ENCODE results near the gene SERP2. TPM values are rescaled to one million over a fixed set of nuclear protein-coding genes. Genes with fewer than 3 reads are reported as not detected.

SERP2 gene
- total RNA-seq, 2 donors from 2014 or later = 3.3 to 14.5 TPM

GRCh38 chr13:44425815-44426078, 52.1 kb downstream of the SERP2 start:
- Histone ChIP-seq H3K9me3 (no peaks in the 10 kb centered on the region), H3K36me3 (no peaks in the 10 kb centered on the region), H3K4me3 (no peak overlapping the region), H3K27me3 (replicated peaks; ENCODE audit: insufficient read depth) (no peaks in the 10 kb centered on the region), H3K27ac (no peak overlapping the region), H3K4me1 (replicated peaks) (no peaks in the 10 kb centered on the region)
- WGBS = 97% methylated on average over 2 of the region's 2 CpGs
- intact Hi-C loops (cut with DNase I) = no loop called here
- no peak for DNase-seq (ENCODE audit: low spot score)
- TF ChIP-seq POLR2AphosphoS5 (IDR thresholded peaks at IDR 0.05) (no peak), POLR2A (IDR thresholded peaks at IDR 0.05) (no peak), CTCF (IDR thresholded peaks at IDR 0.05) (no peak)

DNA sequence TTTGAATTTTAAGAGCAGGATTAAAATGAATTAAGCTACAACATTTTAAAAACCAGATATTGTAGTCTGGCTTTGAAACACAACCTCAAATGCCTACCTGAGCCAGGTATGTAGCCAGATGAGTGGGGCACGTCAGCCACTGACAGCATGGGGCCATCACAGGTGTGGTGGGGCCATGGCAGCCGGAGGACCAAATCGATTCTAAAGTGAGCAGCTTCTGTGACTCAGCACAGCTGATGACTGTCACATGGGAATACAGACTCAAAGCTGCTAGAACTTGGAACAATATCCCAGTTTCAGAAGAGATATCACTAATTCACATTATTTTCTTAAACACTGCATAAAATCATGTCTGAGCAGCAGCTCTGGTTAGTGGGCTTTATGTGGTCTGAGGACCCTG, 52.8 kb downstream of the SERP2 start:
- Histone ChIP-seq H3K27ac (no peak overlapping the region), H3K4me3 (no peak overlapping the region), H3K9me3 (no peaks in the 10 kb centered on the region), H3K36me3 (no peaks in the 10 kb centered on the region), H3K27me3 (replicated peaks; ENCODE audit: insufficient read depth) (no peaks in the 10 kb centered on the region), H3K4me1 (replicated peaks) (no peaks in the 10 kb centered on the region)
- DNase-seq (ENCODE audit: low spot score) = no peak
- TF ChIP-seq CTCF (IDR thresholded peaks at IDR 0.05) (no peak), POLR2AphosphoS5 (IDR thresholded peaks at IDR 0.05) (no peak), POLR2A (IDR thresholded peaks at IDR 0.05) (no peak)
- intact Hi-C loops (cut with DNase I) = no loop called here
- 77% methylated on average over 3 of the region's 3 CpGs for WGBS

GRCh38 chr13:44429311-44429710, 55.7 kb downstream of the SERP2 start:
- intact Hi-C loops (cut with DNase I) = no loop called here
- TF ChIP-seq POLR2A (IDR thresholded peaks at IDR 0.05) (no peak), CTCF (IDR thresholded peaks at IDR 0.05) (no peak), POLR2AphosphoS5 (IDR thresholded peaks at IDR 0.05) (no peak)

GRCh38 chr13:44431150-44431549, 57.5 kb downstream of the SERP2 start:
- H3K27ac ChIP-seq = peak overlapping the region in 1 of 2 donors; percentile 18
- 69% methylated on average over 4 of the region's 4 CpGs for WGBS
- intact Hi-C loops (cut with DNase I) = loop anchor here (10.0 kb wide), 2 partner anchors 126 to 236 kb away; no protein-coding TSS in a partner anchor

More at GRCh38 chr13:44429311-44429710, 55.7 kb downstream of the SERP2 start:
- Histone ChIP-seq H3K36me3 (peaks cover 0 to 10% of the 10 kb centered on the region in 2 donors), H3K4me3 (no peak overlapping the region), H3K9me3 (no peaks in the 10 kb centered on the region), H3K27ac (no peak overlapping the region), H3K4me1 (replicated peaks) (no peaks in the 10 kb centered on the region), H3K27me3 (replicated peaks; ENCODE audit: insufficient read depth) (no peaks in the 10 kb centered on the region)
- DNase-seq (ENCODE audit: low spot score) = no peak
- 31% methylated on average over 2 of the region's 2 CpGs for WGBS

More at GRCh38 chr13:44431150-44431549, 57.5 kb downstream of the SERP2 start:
- TF ChIP-seq CTCF (IDR thresholded peaks at IDR 0.05) = no peak
- TF ChIP-seq POLR2AphosphoS5 (IDR thresholded peaks at IDR 0.05) = no peak
- no peak for TF ChIP-seq POLR2A (IDR thresholded peaks at IDR 0.05)
- H3K4me1 ChIP-seq (replicated peaks) = no peaks in the 10 kb centered on the region
- no peaks in the 10 kb centered on the region for H3K9me3 ChIP-seq
- no peak for DNase-seq (ENCODE audit: low spot score)
- peaks cover 0 to 13% of the 10 kb centered on the region in 2 donors for H3K36me3 ChIP-seq
- no peak overlapping the region for H3K4me3 ChIP-seq
- H3K27me3 ChIP-seq (replicated peaks; ENCODE audit: insufficient read depth) = no peaks in the 10 kb centered on the region

Data from prostate gland (tissue), 2 donors.